Activated T-helper 17 cell treated with anti-CD3 and anti-CD28 coated beads, Interleukin-2, amount 50 U/mL, for 72 hours (primary cell): ENCODE measurements around the gene NOXA1. TPM values are rescaled to one million over a fixed set of nuclear protein-coding genes. Genes with fewer than 3 reads are reported as not detected.

Experiments
- ATAC-seq: fragments of 150-1000 bp; cut with Tn5 transposase; replicated peaks from 2 replicates; pipeline ENCODE4 v1.10.0; 2021; ENCODE audit warnings: mild to moderate bottlenecking, moderate library complexity
- H3K27ac Mint-ChIP-seq: one replicate; pipeline ENCODE4 v1.8.0; 2022; ENCODE audit warnings: mixed read lengths
- H3K27me3 Mint-ChIP-seq: one replicate; pipeline ENCODE4 v1.8.0; 2022; ENCODE audit warnings: mixed read lengths
- H3K36me3 Mint-ChIP-seq: one replicate; pipeline ENCODE4 v1.8.0; 2022; ENCODE audit warnings: low read depth, mild to moderate bottlenecking, mixed read lengths
- H3K4me1 Mint-ChIP-seq: one replicate; pipeline ENCODE4 v1.8.0; 2022; ENCODE audit warnings: mixed read lengths
- H3K4me3 Mint-ChIP-seq: one replicate; pipeline ENCODE4 v1.8.0; 2022; ENCODE audit warnings: mild to moderate bottlenecking, mixed read lengths
- H3K9me3 Mint-ChIP-seq: one replicate; pipeline ENCODE4 v1.8.0; 2022; ENCODE audit warnings: mixed read lengths
- total RNA-seq, 2 donors: library from RNA; stranded (reverse); gene quantifications; one replicate each; pipeline ENCODE4 v1.2.3, GENCODE V29; 2022

The NOXA1 gene
- total RNA-seq, 2 donors from 2014 or later: 0.39 to 0.58 TPM

DNA sequence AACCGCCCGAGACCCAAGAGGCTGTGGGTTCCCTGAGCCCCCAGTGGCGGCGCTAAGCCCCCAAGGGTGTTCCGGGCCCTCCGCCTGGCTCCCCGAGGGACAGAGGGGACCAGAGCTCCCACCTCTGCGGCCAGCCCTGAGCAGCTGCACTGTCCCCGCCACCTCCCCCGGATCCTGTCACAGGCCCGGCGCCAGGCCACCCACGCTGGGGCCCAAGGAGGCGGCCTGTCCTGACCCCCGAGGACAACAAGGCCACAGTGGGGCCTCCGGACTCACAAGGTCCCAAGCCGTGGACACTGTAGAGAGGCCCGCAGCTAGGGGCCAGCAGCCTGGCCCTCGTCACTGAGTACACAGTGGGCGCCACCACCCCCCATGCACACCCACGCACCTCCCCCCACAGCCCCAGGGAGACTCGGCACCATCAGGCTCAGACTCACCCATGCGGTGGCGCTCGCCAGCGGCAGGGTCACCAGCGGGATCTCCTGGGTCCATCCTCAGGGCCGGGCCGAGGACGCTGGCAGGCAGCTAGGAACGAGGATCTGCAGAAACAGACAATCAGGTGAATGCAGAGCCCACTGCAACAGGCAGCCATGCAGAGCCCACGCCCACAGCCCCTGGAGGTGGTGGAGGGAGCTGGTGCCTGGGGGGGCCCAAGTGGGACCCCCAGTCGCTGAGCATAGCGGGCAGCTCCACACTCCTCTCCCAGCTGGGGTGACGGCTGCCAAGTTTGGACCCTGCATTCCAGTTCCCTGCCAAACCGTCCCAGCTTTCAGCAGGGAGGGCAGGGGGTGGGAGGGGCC, 28.1 kb upstream of the NOXA1 start:
- no peak for ATAC-seq
- no peak overlapping the region for H3K4me3 Mint-ChIP-seq
- peaks cover 6% of the 10 kb centered on the region for H3K36me3 Mint-ChIP-seq
- no peaks in the 10 kb centered on the region for H3K27me3 Mint-ChIP-seq
- no peak overlapping the region for H3K27ac Mint-ChIP-seq
- H3K4me1 Mint-ChIP-seq: peaks cover 19% of the 10 kb centered on the region
- no peaks in the 10 kb centered on the region for H3K9me3 Mint-ChIP-seq

DNA sequence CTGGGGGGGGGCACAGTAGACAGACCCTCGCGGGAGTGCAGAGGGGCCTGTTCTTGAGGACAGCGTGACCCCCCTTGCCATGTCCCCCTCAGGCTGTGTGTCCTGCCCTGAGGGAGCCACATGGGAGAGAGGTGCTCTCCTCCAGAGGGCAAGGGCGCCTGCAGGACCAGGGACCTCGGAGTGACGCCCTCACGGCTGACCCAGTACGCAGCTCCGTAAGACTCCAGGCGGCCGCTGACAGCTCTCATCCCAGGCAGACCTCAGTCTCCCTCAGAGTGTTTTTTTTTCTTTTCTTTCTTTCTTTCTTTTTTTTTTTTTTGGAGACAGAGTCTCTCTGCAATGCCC, 27.6 kb upstream of the NOXA1 start:
- peaks cover 19% of the 10 kb centered on the region for H3K4me1 Mint-ChIP-seq
- no peak for ATAC-seq
- no peaks in the 10 kb centered on the region for H3K9me3 Mint-ChIP-seq

GRCh38 chr9:137396227-137396626, 27.0 kb upstream of the NOXA1 start:
- H3K9me3 Mint-ChIP-seq: no peaks in the 10 kb centered on the region

More for the DNA sequence above, 27.6 kb upstream of the NOXA1 start:
- H3K27ac Mint-ChIP-seq: no peak overlapping the region
- peaks cover 6% of the 10 kb centered on the region for H3K36me3 Mint-ChIP-seq
- H3K4me3 Mint-ChIP-seq: no peak overlapping the region
- H3K27me3 Mint-ChIP-seq: no peaks in the 10 kb centered on the region

GRCh38 chr9:137396634-137397367, 26.4 kb upstream of the NOXA1 start:
- Mint-ChIP-seq H3K27ac (peak overlapping the region; percentile 66), H3K4me3 (peak overlapping the region; percentile 39), H3K36me3 (peaks cover 6% of the 10 kb centered on the region), H3K9me3 (no peaks in the 10 kb centered on the region), H3K4me1 (peaks cover 19% of the 10 kb centered on the region), H3K27me3 (no peaks in the 10 kb centered on the region)
- ATAC-seq: no peak

More at GRCh38 chr9:137396227-137396626, 27.0 kb upstream of the NOXA1 start:
- Mint-ChIP-seq H3K4me3 (no peak overlapping the region), H3K27me3 (no peaks in the 10 kb centered on the region), H3K36me3 (peaks cover 6% of the 10 kb centered on the region), H3K4me1 (peaks cover 19% of the 10 kb centered on the region), H3K27ac (no peak overlapping the region)
- no peak for ATAC-seq

- ATAC-seq: peak; percentile 97
- H3K4me3 Mint-ChIP-seq: peak overlapping the region; percentile 39
- no peaks in the 10 kb centered on the region for H3K9me3 Mint-ChIP-seq
- peaks cover 19% of the 10 kb centered on the region for H3K4me1 Mint-ChIP-seq
- peak overlapping the region; percentile 66 for H3K27ac Mint-ChIP-seq
- peaks cover 6% of the 10 kb centered on the region for H3K36me3 Mint-ChIP-seq
- H3K27me3 Mint-ChIP-seq: no peaks in the 10 kb centered on the region
Measured at GRCh38 chr9:137397675-137398423, 25.3 kb upstream of the NOXA1 start.

- no peak for ATAC-seq
- H3K27me3 Mint-ChIP-seq: no peaks in the 10 kb centered on the region
- no peaks in the 10 kb centered on the region for H3K9me3 Mint-ChIP-seq
- no peak overlapping the region for H3K27ac Mint-ChIP-seq
- peaks cover 19% of the 10 kb centered on the region for H3K4me1 Mint-ChIP-seq
- peaks cover 6% of the 10 kb centered on the region for H3K36me3 Mint-ChIP-seq
- no peak overlapping the region for H3K4me3 Mint-ChIP-seq
Measured at GRCh38 chr9:137398561-137399468, 24.4 kb upstream of the NOXA1 start.

GRCh38 chr9:137402746-137403145, 20.4 kb upstream of the NOXA1 start:
- Mint-ChIP-seq H3K4me3 (no peak overlapping the region), H3K4me1 (peaks cover 12% of the 10 kb centered on the region), H3K27ac (no peak overlapping the region), H3K36me3 (peaks cover 6% of the 10 kb centered on the region), H3K9me3 (no peaks in the 10 kb centered on the region), H3K27me3 (no peaks in the 10 kb centered on the region)
- no peak for ATAC-seq

DNA sequence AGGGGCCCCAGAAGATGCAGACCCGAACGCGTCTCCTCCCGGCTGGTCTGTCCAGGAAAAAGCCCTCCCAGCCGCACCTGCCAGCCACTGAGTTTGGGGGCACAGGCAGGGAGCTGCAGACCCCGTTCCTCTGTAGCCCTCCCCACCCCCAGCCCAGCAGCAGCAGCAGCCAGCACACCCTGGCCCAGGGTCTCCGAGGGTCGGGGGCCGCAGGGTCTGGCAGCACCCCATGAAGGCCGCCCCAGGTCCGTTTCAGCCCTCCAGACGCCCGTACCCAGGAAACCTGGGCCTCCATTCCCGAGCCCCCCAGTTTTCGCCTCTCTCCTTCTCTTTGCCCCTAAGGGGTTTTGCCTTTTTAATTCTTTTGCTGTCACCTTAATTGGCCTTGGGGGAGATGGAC, 19.9 kb upstream of the NOXA1 start:
- H3K27ac Mint-ChIP-seq: no peak overlapping the region

GRCh38 chr9:137404961-137405567, 18.1 kb upstream of the NOXA1 start:
- Mint-ChIP-seq H3K4me1 (no peaks in the 10 kb centered on the region), H3K36me3 (no peaks in the 10 kb centered on the region), H3K27ac (no peak overlapping the region), H3K4me3 (no peak overlapping the region), H3K27me3 (no peaks in the 10 kb centered on the region), H3K9me3 (no peaks in the 10 kb centered on the region)
- ATAC-seq: no peak

More for the DNA sequence above, 19.9 kb upstream of the NOXA1 start:
- Mint-ChIP-seq H3K9me3 (no peaks in the 10 kb centered on the region), H3K4me1 (peaks cover 7% of the 10 kb centered on the region), H3K4me3 (no peak overlapping the region), H3K27me3 (no peaks in the 10 kb centered on the region), H3K36me3 (peaks cover 6% of the 10 kb centered on the region)
- no peak for ATAC-seq

GRCh38 chr9:137405677-137406081, 17.5 kb upstream of the NOXA1 start:
- ATAC-seq: no peak
- Mint-ChIP-seq H3K9me3 (no peaks in the 10 kb centered on the region), H3K27me3 (no peaks in the 10 kb centered on the region), H3K4me3 (peak overlapping the region; percentile 33), H3K4me1 (no peaks in the 10 kb centered on the region), H3K27ac (no peak overlapping the region), H3K36me3 (no peaks in the 10 kb centered on the region)

DNA sequence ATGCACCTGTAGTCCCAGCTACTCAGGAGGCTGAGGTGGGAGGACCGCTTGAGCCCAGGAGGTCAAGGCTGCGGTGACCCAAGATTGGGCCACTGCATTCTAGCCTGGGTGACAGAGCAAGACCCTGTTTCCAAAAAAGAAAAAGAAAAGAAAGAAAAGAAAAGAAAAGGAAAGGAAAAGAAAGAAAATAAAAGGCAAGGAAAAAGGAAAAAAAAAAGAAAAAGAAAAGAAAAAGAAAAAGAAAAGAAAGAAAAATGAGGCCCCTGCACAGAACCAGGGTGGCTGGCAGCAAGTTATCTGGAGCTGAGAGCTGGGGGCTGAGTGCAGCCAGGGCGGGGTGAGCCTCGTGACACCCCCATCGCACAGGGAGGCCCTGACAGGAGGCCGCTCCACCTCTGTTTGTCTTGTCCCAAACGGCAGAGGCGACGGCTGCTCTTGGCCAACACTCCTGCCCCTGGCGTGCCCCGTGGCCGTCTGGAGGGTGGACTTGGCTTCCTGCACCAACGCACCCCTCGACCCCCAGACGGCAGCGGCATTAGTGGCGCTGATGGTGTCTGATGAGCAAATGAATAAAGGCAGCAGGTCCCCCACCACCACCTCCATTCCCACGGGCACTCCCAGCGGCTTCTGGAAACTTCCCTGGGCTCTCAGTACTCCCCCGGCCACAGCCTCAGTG, 17.0 kb upstream of the NOXA1 start:
- no peak overlapping the region for H3K27ac Mint-ChIP-seq
- ATAC-seq: no peak
- peak overlapping the region; percentile 33 for H3K4me3 Mint-ChIP-seq

GRCh38 chr9:137406876-137407589, 16.2 kb upstream of the NOXA1 start:
- Mint-ChIP-seq H3K36me3 (no peaks in the 10 kb centered on the region), H3K27me3 (no peaks in the 10 kb centered on the region), H3K9me3 (no peaks in the 10 kb centered on the region), H3K27ac (no peak overlapping the region), H3K4me3 (no peak overlapping the region), H3K4me1 (no peaks in the 10 kb centered on the region)
- ATAC-seq: peak; percentile 85

More for the DNA sequence above, 17.0 kb upstream of the NOXA1 start:
- H3K36me3 Mint-ChIP-seq: no peaks in the 10 kb centered on the region
- H3K27me3 Mint-ChIP-seq: no peaks in the 10 kb centered on the region
- H3K4me1 Mint-ChIP-seq: no peaks in the 10 kb centered on the region
- H3K9me3 Mint-ChIP-seq: no peaks in the 10 kb centered on the region
